HCT116 (cell line): ENCODE data around the gene ADAM8.

Experiments used
- EZH2 ChIP-seq: fragments of 200-600 bp; sonication (generic); IDR thresholded peaks from 2 replicates; pipeline ENCODE4 v1.6.1; 2017; ENCODE audit warnings: antibody characterized with exemption, mixed run types
- MAX ChIP-seq: IDR thresholded peaks from 2 replicates; pipeline ENCODE4 v1.6.1; 2012
- POLR2A ChIP-seq: IDR thresholded peaks from 2 replicates; pipeline ENCODE4 v1.7.0; 2011; ENCODE audit warnings: borderline replicate concordance; ENCODE audit not compliant: insufficient read depth, insufficient read length; ENCODE audit errors: extremely low read depth
- POLR2AphosphoS5 ChIP-seq: IDR thresholded peaks from 2 replicates; pipeline ENCODE4 v1.6.1; 2011; ENCODE audit warnings: mild to moderate bottlenecking, low read depth, low read length, moderate library complexity
- SIN3A ChIP-seq: IDR thresholded peaks from 2 replicates; pipeline ENCODE4 v1.6.1; 2012; ENCODE audit warnings: low read depth
- TCF7L2 ChIP-seq: IDR thresholded peaks from 2 replicates; pipeline ENCODE4 v1.7.0; 2011; ENCODE audit warnings: borderline replicate concordance, inconsistent platforms; ENCODE audit not compliant: insufficient read depth, insufficient read length; ENCODE audit errors: extremely low read depth
- ZBTB33 ChIP-seq: IDR thresholded peaks from 2 replicates; pipeline ENCODE4 v1.6.1; 2011; ENCODE audit warnings: mild to moderate bottlenecking, low read length, moderate library complexity; ENCODE audit not compliant: insufficient replicate concordance; ENCODE audit errors: extremely low read depth
- ZNF274 ChIP-seq: fragments of 200-500 bp; sonication (Bioruptor generic); IDR thresholded peaks from 2 replicates; pipeline ENCODE4 v1.6.1; 2014; ENCODE audit warnings: mild to moderate bottlenecking, low read depth, low read length, inconsistent platforms
- TF ChIP-seq, protein P1 (sequence below), 3 experiments: fragments of 200-600 bp in 1 of 3; sonication (generic) in 1 of 3; IDR thresholded peaks in 2 of 3; conservative IDR thresholded peaks in 1 of 3; 2 replicates each; pipeline ENCODE4 v1.5.1; 2012 to 2017; ENCODE audit warnings: low read depth in 2 of 3, low read length in 2 of 3, antibody characterized with exemption in 1 of 3, borderline replicate concordance in 1 of 3, control low read depth in 1 of 3, mild to moderate bottlenecking in 1 of 3, mixed read lengths in 1 of 3, mixed run types in 1 of 3, moderate library complexity in 1 of 3; ENCODE audit not compliant: insufficient read depth in 1 of 3
- TF ChIP-seq, protein P2 (sequence below): IDR thresholded peaks from 2 replicates; pipeline ENCODE4 v1.6.1; 2012; ENCODE audit warnings: low read depth

- no peak for TF ChIP-seq POLR2A
- no peak for TF ChIP-seq EZH2
- TF ChIP-seq, protein P1, sequence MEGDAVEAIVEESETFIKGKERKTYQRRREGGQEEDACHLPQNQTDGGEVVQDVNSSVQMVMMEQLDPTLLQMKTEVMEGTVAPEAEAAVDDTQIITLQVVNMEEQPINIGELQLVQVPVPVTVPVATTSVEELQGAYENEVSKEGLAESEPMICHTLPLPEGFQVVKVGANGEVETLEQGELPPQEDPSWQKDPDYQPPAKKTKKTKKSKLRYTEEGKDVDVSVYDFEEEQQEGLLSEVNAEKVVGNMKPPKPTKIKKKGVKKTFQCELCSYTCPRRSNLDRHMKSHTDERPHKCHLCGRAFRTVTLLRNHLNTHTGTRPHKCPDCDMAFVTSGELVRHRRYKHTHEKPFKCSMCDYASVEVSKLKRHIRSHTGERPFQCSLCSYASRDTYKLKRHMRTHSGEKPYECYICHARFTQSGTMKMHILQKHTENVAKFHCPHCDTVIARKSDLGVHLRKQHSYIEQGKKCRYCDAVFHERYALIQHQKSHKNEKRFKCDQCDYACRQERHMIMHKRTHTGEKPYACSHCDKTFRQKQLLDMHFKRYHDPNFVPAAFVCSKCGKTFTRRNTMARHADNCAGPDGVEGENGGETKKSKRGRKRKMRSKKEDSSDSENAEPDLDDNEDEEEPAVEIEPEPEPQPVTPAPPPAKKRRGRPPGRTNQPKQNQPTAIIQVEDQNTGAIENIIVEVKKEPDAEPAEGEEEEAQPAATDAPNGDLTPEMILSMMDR (IDR thresholded peaks at IDR 0.05 in 2 of 3, conservative IDR thresholded peaks at IDR 0.05 in 1 of 3; ENCODE audit: borderline replicate concordance in 1 of 3, insufficient read depth in 1 of 3, low read depth in 2 of 3, low read length in 2 of 3), result no peak
- TF ChIP-seq TCF7L2, result no peak
- TF ChIP-seq POLR2AphosphoS5, result no peak; the same call in 1 of the 2 replicates
- TF ChIP-seq ZNF274, result no peak
- TF ChIP-seq, protein P2, sequence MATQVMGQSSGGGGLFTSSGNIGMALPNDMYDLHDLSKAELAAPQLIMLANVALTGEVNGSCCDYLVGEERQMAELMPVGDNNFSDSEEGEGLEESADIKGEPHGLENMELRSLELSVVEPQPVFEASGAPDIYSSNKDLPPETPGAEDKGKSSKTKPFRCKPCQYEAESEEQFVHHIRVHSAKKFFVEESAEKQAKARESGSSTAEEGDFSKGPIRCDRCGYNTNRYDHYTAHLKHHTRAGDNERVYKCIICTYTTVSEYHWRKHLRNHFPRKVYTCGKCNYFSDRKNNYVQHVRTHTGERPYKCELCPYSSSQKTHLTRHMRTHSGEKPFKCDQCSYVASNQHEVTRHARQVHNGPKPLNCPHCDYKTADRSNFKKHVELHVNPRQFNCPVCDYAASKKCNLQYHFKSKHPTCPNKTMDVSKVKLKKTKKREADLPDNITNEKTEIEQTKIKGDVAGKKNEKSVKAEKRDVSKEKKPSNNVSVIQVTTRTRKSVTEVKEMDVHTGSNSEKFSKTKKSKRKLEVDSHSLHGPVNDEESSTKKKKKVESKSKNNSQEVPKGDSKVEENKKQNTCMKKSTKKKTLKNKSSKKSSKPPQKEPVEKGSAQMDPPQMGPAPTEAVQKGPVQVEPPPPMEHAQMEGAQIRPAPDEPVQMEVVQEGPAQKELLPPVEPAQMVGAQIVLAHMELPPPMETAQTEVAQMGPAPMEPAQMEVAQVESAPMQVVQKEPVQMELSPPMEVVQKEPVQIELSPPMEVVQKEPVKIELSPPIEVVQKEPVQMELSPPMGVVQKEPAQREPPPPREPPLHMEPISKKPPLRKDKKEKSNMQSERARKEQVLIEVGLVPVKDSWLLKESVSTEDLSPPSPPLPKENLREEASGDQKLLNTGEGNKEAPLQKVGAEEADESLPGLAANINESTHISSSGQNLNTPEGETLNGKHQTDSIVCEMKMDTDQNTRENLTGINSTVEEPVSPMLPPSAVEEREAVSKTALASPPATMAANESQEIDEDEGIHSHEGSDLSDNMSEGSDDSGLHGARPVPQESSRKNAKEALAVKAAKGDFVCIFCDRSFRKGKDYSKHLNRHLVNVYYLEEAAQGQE, result no peak
- peak; percentile 50; the same call in 1 of the 2 replicates for TF ChIP-seq MAX
- no peak for TF ChIP-seq ZBTB33
- no peak for TF ChIP-seq SIN3A
Measured at GRCh38 chr10:133309100-133309719, 32.5 kb upstream of the ADAM8 start.
